KG1 (cell line): ENCODE data around the gene VAC14.
"Not testable (repeated sequence)": the region's sequence is repeated elsewhere in the genome, so short reads cannot be mapped to it uniquely, and the experiment has no call there.

Experiments
- DNase-seq: peaks from one replicate; lab custom pipeline; 2025; lab: John Stamatoyannopoulos, UW

Gene VAC14

DNA sequence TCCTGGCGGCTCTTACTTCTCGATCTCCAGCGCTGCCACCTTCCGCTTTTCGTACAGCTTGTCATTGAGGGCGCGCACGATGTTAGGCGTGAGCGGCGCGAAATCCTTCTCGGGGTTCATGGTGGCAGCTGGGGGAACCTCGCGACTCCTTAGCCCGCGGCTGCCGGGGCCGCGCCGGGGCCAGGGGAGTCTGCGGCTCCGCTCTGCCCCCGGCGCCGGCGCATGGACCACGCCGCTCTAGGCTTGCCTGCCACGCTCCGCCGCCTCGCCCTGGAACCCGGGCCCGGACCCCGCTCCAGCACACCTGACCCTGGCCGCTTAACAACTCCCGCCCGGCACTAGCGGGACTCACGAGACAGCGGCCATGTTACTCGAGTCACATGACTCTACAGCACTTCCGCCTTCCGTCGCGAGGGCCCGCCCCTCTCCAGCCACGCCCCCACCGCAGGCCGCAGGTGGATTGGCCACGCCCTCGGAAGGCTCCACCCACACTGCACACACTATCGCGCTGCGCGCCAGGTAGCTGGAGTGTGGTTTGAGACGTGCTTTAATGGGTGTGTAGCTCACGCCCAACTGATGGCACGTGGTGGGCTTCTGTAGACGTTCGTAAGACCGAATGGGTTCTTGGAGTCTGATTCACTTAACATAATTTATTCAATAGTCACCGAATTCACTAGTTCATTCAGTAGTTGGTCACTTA lies at the start of gene VAC14:
Gene VAC14, minus strand, starts transcription at position 378 of the 700 bp plus-strand sequence. Its CDS starts 258 bp downstream, at position 120.
- DNase-seq: peak; percentile 80

DNA sequence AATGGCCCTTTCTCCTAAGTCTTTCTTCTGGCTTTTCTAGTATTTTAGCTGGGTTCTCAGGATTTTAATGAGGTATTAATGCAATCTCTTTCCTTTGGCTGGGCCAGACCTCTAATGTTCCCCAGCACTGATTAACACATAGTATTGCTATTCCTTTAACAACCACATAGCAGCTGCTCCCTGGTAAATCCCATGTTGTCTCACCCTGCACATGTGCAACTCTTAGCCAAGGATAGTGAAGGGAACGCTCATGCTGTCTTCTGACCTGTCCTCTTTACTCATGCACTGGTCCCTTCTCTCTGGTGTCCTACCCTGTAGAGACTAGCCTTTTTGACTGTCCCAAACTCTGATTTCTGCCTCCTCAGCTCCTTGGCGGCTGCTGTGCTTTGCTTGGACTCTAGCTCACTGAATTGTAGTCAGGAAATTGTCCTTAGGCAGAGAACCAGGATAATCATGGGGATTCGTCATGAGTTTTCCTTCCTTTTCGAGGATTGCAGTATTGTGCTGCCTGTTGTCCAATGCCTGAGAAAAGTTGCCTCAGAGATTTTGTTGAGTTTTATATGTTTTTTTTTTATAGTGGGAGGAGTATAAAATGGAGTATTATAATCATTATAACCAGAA lies 22.6 kb upstream of the VAC14 start:
- DNase-seq: not testable (repeated sequence)

DNA sequence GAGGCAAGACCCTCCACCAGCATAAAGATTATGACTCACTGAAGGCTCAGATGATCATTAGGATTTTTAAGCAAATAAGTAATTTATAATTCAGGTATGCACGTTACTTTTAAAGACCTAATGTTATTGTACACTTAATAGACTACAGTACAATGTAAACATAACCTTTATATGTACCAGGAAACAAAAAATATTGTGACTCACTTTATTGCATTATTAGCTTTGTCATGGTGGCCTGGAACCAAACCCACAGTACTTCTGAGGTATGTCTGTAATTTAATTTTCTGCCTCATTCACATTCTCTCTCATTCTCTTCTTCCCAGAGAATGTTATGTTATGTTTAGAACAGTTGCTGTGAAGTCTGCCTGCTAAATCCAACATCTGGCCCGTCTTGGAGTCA lies 21.8 kb upstream of the VAC14 start:
- not testable (repeated sequence) for DNase-seq

DNA sequence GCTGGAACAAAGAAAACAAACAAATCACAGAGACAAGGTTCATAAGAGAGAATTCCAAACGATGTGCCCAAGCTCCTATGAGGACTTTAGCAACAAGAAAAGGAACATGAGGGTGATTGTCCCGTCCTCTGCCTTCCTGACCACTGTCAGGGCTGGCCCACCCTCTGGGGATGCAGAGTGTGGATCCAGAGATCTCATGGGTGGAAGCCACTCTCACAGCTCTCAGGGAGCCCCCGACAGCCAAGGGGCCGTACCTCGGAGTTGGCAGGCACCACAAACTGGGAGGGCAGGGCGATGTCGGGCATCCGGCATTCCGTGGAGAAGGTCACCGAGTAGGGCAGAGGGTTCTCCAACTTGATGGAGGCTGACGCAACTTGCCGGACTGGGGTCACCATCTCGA lies 17.1 kb upstream of the VAC14 start:
- not testable (repeated sequence) for DNase-seq

DNA sequence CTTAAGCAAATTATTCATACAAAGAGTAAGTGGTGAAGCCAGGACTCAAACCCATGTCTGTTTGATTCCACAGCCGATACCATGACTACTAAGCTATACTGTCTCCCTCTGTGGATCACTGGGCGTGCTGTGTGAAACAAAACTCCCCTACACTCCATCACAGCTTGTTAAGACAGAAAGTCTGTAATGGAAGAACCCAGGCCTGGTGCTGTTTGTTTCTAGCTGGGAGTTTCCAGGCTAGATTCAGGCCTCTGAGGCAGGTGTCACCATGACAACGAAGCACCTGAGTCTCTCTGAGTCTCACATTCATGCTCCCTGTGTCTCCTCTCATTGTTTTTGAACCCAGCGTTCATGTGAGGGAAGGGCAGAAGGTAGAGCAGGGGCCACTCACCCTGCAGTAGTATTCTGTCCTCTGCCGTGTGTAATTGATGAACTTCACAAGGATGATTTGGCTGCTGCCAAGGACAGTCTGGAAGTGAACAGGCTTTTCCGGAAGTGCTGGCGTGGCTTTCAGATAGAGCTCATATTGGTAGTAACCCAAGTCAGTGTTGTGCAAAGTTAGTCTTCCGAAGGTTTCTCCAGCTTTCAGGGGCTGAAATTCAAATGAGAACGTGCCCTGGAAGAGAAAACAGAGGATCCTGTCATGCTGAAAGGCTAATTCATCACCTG lies 8.6 kb upstream of the VAC14 start:
- no peak for DNase-seq

DNA sequence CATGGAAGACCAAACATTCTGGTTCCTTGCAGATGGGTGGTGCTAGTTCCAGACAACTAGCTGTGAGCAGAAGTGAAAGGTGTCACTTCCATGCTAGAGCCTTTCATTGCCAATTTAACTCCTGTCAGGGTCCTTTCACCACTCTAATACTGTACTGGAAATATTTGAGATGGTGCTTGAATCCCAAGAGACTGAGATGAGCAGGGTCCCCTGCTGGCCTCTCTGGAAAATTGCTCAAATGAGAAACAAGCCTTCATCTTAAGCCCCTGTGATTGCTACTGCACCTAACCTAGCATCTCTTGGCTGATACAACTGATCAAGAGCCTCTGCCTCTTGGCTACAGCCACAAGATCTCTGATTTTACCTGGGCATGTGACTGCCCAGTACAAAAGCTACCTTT lies 7.4 kb upstream of the VAC14 start:
- DNase-seq: no peak

DNA sequence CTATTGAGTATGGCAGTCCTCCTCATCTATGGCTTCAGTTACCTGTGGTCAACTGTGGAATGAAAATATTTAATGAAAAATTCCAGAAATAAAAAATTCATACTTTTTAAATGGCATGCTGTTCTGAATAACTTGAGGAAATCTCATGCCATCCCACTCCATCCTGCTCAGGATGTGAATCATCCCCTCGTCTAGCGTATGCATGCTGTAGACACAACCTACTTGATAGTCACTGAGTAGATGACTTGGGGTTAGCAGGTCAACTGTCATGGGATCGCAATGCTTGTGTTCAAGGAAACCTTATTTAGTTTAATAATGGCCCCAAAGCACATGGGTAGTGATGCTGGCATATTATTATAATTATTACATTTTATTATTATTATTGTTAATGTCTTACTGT lies 4.8 kb upstream of the VAC14 start:
- no peak for DNase-seq

DNA sequence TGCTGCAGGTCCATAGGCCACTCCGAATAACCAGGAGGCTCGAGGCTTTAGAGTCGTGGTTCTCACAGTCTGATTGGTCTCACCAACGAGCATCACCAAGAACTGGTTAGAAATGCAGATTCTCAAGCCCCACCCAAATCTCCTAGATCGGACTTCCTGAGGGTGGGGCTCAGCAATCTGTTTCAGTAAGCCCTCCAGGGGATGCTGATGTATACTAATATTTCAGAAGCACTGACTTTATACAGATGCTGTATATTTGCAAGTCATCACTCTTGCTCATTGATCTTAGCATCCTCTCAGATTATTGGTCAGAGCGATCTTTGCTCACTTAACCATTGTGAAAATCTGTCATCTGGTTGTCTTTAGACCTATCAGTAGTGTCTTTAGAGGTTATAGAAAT lies 4.4 kb upstream of the VAC14 start:
- no peak for DNase-seq

DNA sequence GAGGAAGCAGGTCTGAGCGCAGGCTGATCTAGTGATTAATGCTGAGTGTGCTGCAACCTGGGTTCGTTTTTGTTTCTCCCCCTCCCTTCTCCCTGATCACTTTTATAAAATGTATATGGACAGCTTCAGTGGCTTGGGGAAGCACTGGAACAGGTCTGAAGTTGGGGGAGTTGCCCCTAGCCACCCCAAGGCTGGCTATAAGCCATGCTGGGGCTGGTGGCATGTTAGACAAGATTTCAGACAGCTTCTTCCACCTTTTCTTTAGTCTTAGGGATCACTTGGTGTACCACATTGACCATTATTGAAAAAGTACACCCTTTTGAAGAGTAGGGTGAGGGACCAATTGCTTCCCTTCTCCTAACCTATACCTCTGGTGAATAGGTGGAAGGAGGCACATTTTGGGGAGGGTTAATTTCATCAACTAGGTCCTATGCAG lies 3.8 kb upstream of the VAC14 start:
- DNase-seq: no peak

DNA sequence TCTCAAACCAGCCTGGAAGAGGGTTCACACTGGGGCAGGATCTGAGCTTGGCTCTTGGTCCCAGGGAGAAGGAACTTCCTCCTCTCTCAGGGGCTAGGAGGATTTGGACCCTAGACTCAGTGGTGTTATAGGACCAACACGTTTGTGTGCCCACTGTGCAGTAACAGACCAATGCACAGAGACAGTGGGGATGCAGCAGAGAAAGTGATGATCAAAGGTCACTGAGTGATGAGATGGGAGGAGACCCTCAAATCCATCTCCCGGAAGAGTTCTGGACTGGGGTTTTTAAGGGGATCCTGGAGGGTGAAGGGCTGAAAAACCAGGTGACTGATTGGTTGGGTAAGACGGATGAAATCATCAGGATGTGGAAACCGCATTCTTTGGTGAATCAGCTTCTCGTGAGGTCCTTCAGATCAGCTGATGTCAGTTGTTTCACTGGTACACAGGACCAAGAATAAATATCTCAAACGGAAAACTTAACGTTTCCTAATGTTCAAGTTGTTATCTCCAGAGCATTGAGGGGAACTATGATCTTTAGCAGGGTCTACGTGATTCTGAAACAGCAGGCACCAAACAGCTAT lies 3.3 kb upstream of the VAC14 start:
- DNase-seq: no peak

DNA sequence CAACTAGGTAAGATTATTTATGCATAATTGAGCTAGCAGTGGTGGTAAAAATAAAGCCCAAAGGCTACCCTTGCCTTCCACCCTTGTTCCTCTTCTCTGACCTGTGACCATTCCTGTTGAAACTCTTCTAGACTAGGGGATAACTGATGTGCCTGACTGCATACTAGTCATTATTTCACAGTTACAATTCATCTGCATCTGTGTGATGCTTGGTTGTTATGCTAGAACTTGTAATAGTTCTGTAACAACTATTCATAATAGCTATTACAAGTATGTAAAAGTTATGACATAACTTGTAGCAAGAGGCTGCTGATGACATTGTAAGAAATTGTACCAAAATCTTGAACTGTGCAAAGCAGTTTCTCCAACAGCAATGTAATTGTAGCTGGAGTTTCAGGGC lies 2.4 kb upstream of the VAC14 start:
- DNase-seq: no peak

DNA sequence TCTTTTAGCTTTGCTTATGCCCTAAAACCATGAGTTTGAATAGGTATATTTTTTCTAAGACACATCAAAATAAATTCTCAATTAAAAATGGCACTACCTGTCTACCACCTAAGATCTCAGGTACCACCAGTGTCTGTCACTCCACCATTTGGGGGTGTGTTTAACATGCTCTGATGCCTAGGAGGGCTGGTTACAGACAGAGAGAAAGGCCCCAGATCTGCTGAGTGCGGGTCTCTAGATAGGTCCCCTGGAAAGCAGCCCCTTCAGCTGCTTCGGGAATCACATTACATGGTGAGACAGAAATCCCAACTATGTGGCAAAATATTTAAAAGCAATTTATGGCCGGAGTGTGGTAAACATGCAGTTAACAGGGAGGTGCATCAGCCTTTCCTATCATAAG lies 653 bp upstream of the VAC14 start:
- no peak for DNase-seq

DNA sequence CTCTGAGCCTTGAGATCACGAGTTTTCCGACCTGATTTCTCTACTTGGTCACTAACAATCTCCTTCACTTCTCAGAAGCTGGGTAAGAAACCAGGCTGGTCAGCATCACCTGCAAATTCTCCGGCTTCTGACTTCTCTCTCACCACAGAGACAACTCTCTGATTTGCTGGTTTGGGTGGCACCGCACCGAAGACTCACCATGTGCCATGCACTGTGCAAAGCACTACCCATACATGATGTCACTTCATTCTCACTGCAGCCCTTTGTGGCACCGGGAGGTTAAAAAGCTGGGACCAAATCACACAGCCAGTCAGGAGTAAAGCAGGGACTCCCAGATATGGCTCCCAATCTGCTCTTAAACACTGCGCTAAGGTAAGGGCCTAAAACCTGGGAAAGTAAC lies 647 bp downstream of the VAC14 start:
- peak; percentile 24 for DNase-seq

DNA sequence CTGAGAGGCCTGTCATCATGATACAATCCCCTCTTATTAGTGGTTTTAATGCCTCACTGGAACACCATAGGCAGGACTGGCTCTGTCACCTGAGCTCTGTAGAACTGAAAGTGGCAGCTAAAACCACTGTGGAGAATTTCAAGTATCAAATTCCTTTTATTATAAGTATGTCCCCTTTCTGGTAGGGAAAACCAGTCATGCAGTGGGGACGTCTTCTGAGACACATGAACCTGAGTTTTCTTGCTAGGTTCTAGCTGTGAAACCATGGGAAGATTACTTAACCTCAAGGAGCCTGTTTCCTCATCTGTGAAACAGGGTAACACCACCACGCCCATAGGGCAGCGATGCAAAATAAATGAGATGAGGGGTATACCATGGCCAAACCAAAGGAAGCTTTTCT lies 4.7 kb downstream of the VAC14 start:
- no peak for DNase-seq

DNA sequence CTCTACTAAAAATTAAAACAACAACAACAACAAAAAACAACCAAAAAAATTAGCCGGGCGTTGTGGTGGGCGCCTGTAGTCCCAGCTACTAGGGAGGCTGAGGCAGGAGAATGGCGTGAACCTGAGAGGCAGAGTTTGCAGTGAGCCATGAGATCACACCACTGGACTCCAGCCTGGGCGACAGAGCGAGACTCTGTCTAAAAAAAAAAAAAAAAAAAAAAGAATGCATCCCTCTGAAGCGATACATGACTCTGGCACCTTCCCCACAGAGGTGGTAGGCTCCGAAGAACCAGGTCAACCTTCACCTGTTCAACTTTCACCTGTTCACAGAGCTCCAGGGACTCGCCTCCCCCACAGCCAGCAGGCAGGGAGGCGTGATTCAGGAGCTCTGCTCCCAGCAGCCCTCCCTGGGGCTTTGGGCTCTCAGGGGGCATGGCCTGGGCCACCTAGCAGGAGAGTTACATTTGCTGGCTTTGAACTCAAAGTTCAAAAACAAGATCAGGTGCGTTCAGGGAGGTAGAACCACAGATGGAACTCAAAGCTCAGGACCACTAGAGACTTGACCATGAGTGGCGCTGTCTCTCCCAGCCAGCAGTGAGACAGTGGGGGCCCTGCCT lies 5.6 kb downstream of the VAC14 start:
- DNase-seq: no peak

DNA sequence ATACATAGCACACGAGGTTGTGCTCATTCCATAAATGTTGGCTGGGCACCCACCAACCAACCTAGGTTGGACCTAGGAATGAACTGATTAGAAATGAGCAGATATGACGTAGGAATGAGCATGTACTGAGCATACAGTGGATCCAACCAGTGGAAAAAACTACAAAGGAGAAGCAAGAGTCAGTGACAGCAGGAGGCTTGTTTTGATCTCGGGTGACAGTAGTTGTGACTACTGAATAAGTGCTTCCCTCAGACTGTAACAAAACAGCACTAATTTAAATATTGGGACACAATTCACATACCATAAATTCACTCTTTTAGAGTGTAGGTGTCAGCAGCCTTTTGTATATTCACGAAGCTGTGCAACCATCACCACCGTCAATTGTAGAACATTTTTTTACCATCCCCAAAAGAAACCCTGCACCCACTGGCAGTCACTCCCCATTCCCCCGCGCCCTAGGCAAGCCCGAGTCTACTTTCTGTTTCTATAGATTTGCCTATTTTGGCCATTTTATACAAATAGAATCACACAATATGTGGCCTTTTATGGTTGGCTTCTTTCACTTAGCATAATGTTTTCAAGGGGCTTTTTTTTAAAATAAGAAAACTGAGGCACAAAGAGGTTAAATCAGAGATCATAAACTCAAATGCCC lies 7.0 kb downstream of the VAC14 start:
- no peak for DNase-seq

DNA sequence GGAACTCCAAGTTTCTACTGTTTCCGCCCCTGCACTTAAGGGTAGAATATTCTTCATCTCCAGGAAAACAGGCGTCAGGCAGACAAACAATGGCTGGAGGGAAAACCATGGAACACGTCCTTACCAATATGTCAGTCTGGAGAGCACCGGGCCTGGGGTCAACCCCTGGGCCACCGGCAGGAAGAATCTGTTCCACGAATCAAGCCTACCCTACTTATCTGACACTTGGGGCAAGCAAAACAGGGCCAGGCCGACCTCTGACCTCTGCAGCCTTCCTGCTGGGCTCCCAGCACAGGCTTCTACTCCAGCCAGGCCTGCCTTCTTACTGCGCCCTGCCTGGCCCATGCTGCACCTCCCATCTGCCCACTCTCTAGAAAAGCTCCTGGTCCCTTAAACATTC lies 10.1 kb downstream of the VAC14 start:
- DNase-seq: no peak

DNA sequence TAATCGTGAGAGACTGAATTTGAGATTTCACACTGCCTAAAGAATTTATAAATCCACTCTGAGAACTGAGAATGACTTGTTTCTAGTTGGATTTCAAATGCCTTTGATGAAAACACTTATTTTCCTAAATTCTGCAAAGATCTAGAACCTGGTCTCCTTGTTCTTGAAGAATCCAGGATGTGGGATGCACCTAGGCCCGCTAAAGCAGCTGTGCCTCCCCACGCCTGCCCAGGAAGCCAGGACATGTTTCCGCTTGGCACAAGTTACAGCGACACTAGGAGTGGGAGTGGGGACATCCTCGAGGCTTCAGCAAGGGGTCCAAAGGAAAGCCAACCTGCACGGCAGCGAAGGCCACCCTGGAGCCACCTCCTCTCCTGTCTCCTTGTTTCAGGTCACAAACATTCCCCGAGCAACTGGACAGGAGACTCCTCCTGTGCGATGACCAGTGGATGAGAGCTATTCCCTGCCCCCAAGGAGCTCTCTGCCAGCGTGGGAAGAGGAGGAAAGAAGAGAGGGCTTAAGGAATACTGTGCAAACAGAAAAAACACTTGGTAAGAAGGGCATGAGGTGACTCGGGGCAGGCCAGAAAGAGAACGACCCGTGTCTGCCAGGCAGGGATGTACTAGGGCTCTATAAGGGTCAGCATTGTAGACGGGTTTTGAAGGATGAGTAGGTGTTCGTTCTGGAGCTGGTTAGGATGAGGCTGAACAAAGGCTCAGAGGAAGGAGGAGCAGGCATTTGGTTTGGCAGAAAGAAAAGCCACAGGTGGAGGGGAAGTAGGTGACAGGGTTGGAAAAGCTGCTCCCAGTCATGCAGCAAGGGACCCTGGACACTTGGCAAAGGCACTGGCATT lies 11.1 kb downstream of the VAC14 start:
- DNase-seq: no peak

DNA sequence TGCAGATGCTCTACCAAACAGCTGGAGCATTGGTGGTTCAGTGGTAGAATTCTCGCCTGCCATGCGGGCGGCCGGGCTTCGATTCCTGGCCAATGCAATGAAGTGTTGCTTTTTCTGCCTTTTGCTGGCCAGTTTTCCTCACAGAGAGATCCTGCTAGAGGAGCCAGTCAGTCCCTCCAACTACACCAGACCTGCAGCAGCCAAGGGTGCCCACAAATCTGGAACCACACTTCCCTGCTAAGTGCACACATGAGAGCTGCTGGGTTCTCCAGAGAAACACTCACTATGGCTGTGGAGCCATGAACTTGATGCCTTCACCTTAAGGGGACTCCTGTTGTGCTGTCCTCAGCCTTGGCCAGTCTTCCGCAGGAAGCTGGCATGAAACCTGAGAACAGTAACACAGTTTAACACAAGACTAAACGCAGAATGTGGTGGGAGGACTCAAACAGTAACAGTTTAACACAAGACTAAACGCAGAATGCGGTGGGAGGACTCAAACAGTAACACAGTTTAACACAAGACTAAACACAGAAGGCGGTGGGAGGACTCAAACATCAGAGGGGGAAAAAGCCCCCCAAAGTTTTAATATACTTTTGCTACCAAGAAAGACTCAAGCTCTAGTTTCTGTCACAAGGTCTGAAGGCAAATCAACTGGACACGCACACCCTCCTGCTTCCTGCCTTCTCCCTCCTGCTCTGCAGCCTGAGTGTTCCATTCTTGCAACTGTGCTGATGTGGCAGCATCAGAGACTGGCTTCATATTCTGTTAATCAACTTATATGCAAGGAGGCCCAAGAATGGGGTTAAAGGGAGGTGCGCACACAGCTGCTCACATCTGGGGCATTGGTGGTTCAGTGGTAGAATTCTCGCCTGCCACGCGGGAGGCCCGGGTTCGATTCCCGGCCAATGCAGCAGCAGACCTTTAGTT lies 12.0 kb downstream of the VAC14 start:
- no peak for DNase-seq
